HG03039 (cell line): ENCODE results near the gene ARHGEF37.

Experiments
- ATAC-seq: cut with Tn5 transposase; IDR thresholded peaks from one replicate; pipeline ENCODE4 v1.9.1; 2021; ENCODE audit warnings: mild to moderate bottlenecking, moderate library complexity; ENCODE audit not compliant: unreplicated experiment

Gene ARHGEF37

DNA sequence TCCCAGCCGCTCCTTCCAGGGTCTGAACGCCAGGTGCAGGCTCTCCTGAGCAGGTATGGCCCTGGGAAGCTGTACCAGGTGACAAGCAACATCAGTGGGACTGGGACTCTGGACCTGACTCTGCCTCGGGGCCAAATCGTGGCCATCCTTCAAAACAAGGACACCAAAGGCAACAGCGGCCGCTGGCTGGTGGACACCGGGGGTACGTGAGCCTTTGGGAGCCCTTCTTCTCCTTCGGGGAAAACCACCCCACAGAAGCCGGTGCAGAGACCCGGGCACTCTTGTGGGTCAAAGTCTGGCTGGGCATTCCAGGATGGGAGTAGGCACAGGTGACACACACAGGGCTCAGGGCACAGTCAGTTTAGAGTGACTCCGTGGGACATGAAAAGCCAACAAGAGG, 45.8 kb downstream of the ARHGEF37 start:
- no peak for ATAC-seq

- ATAC-seq = no peak
These were observed 46.9 kb downstream of the ARHGEF37 start for GRCh38 chr5:149628221-149628620.

- ATAC-seq = no peak
These were observed 47.6 kb downstream of the ARHGEF37 start for GRCh38 chr5:149628846-149629388.

DNA sequence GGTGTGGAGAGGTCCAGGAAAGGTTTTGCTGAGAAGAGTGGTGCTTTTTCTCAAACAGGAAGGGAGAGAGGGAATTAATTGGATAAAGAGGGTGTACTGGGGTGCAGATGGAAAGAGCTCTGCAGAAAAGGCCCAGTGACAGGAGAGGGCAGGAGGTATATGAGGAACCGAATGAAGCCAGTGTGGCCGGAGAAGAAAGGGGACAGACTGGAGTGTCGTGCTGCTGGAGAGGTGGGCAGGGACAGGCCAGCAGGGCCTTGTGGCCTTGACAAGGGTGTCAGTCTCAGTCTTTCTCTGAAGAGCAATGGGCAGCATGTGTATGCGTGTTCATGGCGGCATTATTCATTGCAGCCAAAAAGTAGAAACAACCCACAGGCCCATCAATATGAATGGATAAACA, 48.1 kb downstream of the ARHGEF37 start:
- ATAC-seq = no peak

DNA sequence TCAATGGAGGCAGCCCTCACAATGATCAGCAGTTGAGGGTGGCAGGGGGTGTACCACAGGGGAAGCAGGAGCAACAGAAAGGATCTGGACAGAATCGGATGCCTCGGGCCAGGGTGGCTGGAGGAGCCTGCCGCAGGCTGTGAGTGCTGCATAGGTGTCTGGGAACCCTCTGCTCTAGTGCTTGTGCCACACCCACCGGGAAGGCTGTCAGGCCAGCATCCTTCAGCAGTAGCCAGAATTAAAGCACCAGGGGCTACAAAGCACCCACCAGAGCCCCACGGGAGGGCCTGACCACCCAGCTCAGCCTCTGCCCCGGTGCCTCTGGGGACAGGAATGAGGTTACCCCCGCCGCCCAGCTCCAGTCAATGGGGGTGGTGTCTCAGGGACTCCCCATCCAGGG, 49.0 kb downstream of the ARHGEF37 start:
- no peak for ATAC-seq

GRCh38 chr5:149631506-149631905, 50.2 kb downstream of the ARHGEF37 start:
- no peak for ATAC-seq

- no peak for ATAC-seq
These were observed 51.3 kb downstream of the ARHGEF37 start for GRCh38 chr5:149632311-149633251.

DNA sequence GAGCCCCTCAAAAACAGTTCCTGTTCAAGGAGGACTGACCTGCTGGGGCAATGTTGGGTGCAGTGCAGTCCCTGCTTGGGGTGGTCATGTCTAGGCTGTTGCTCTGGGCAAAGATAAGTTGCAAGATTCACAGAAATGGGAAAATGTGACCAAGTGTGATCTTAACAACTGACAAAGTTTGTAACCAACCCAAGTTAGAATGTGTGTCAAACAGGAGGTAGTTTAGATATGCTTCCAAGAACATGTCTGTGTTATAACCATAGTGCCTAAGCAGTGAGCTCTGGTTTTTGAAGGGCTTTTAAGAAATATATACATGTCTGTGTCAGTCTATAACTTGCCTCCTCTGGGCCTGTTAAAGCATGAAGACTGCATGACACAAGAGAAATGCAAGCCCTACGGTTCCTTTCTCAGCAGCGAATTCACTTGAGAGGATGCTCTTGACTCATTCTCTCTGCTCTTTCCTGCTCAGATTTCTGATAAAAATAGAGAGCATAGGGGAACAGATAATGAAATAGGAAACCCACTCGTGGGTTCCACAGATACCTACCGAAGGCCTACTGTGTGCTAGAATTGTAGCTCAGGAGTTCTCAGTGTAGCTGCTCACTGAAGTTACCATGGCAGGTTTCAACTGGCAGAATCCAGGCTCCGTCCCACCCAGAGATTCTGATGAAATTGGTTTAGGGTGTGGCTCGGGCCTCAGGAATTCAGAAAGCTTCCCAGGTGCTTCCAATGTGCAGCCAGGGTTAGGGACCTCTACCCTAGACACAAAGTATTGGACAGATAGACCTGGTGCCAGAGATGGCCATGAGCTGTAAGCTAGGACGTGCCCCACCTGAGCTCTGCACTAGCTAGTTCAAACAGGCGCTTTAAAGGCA, 52.4 kb downstream of the ARHGEF37 start:
- no peak for ATAC-seq

DNA sequence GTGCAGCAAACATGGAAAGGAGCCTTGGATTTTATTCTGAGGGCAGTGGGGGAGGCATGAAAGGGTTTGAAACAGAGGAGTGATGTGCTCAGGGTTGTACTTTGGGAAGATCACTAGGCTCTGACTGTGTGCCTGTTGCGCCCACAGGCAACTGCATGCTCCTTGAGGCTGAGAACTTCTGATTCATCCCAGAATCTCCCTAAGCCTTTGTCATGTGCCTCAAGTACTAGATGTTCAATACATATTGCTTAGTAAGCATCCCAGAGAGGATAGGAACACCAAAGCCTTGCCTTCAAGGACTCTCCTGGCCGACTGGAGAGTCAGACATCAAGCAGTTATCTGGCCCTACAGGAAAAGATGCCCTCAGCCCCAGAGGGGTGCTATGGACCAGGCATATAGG, 54.1 kb downstream of the ARHGEF37 start:
- ATAC-seq = no peak

DNA sequence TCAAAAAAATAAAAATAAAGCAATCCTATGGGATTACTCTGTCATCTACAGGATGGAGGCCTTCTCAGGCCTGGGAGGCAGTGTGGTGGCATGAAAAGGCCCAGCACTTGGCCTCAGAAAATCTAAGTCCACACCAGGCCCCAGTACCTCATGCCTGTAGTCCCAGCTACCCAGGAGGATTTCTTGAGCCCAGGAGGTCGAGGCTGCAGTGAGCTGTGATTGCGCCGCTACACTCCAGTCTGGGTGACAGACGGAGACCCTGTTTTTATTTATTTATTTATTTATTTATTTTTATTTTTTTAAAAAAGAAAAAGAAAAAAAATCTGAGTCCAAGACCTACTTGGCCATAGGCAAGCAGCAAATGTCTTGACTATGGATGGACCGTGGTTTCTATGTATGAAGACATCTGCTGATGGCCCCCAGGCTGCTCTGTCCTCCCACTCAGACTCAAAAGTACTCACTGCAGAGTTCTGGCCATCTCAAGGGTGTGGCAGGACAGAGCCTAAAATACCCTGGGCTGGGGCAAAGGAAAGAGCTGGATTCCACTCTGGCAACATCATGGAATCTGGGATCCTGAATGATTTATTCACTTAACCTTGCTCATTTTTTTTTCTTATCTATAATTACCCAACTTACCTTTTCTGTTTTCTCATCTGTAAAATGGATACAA, 55.0 kb downstream of the ARHGEF37 start:
- ATAC-seq = no peak

GRCh38 chr5:149636861-149637246, 55.6 kb downstream of the ARHGEF37 start:
- no peak for ATAC-seq

- ATAC-seq = no peak
These were observed 56.8 kb downstream of the ARHGEF37 start for GRCh38 chr5:149638136-149638535.

- ATAC-seq = no peak
These were observed 57.4 kb downstream of the ARHGEF37 start for GRCh38 chr5:149638546-149639241.

DNA sequence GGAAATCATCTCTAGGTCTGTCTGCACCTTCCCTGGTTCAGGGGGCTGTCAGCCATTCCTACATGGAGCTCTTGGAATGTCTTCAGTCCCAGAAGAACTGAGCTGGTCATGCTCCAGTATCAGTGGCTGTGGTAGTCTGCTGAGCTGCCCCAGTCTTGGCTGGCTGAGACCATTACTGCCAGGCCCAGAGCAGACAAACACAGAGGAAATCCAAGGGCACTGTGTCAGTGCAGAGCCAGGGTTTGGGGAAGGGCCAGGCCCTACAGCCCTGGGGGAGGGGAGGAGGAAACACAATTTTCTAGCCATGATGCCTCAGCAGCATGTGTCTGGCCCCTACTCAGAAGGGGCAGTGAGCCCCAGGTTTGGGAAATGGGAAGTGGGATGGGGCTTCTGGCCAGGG, 58.4 kb downstream of the ARHGEF37 start:
- no peak for ATAC-seq

DNA sequence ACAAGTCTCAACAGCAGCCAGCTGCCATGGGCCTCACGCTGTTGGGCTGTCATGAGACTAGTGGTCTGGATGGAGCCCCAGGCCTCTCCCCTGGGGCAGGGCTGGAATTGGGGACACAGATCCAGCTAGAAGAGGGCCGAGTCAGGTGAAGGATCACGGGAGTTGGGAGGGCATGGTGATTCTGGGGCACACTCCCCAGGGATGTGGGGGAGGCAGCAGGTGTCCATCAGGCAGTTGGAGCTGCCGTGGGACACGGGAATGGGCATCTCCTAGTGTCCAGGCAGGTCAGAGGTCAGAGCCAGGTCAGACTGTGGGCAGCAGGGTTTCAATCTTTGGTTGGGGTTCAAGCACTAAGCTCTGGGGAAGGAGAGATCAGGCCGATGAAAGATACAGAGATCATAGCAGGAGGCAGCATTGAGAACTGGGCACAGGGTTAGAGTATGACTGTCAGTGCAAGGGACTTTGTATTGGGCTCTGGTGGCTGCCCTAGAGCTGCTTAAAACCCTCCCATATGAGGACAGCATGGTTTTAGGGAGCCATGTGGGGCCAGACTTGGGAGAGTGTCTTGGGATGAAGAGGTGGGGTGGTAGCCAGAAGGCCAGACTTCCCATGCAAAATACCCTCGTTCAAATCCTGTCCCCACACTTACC, 59.2 kb downstream of the ARHGEF37 start:
- no peak for ATAC-seq

- no peak for ATAC-seq
These were observed 59.8 kb downstream of the ARHGEF37 start for GRCh38 chr5:149641000-149641576.

DNA sequence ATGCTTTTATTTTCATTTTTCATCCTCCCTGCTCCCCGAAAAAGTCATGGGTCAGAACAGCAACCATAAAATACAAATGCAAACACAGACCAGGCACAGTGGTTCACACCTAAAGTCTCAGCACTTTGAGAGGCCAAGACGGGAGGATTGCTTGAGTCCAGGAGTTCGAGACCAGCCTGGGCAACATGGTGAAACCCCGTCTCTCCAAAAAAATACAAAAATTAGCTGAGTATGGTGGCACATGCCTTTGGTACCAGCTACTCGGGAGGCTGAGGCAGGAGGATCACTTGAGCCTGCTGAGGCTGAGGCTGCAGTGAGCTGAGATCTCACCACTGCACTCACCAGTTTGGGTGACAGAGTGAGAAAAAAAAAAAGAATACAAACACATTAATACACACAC, 60.3 kb downstream of the ARHGEF37 start:
- no peak for ATAC-seq

DNA sequence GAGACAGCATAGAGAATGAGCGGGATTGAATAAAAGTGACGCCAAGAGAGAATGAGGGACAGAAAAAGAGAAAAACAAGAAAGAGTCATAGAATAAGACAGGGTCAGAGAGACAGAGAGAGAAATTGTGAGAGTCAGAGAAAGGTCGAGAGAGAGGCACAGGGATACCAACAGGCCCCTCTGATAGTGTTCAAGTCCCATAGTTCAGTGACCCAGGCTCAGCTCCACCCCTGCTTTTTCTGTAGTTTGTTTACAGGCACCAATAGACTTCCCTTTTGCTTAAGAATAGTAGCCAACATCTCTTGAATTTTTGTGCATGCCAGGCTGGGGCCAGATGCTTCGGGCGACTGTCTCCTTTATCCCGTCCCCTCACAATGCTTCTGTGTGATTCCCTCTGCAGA, 62.5 kb downstream of the ARHGEF37 start:
- no peak for ATAC-seq

DNA sequence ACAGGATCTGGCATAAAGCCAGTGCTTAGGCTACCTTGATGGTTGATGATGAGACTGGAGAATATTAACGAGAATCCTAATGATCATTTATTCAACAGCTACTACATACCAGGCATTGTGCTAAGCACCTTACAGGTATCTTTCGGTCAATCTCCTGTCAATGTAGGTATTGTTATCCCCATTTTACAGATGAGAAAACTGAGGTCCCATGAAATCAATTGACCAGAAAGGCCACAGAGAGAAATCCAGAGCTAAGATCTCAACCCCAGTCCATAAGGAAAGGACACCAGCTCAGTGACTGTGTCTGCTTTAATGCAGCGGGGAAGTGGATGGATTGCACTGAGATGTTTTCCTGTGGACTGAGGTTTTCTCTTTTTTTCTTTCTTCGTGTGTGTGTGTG, 63.3 kb downstream of the ARHGEF37 start:
- no peak for ATAC-seq

GRCh38 chr5:149645236-149645635, 63.9 kb downstream of the ARHGEF37 start:
- no peak for ATAC-seq
